EL (cell line): ENCODE measurements around the gene ZNF680.
"Not testable (repeated sequence)": the region's sequence is repeated elsewhere in the genome, so short reads cannot be mapped to it uniquely, and the experiment has no call there.

Experiments
- DNase-seq: peaks from one replicate; pipeline ENCODE4 v3.0.0-alpha.2; 2016

Gene ZNF680

DNA sequence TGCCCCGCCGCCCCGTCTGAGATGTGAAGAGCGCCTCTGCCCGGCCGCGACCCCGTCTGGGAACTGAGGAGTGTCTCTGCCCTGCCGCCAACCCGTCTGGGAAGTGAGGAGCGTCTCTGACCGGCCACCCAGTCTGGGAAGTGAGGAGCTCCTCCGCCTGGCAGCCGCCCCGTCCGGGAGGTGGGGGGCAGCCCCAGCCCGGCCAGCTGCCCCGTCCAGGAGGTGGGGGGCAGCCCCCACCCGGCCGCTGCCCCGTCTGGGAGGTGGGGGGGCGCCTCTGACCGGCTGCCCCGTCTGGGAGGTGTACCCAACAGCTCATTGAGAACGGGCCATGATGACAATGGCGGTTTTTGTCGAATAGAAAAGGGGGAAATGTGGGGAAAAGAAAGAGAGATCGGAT is 8.7 kb downstream of the ZNF680 start:
- not testable (repeated sequence) for DNase-seq

DNA sequence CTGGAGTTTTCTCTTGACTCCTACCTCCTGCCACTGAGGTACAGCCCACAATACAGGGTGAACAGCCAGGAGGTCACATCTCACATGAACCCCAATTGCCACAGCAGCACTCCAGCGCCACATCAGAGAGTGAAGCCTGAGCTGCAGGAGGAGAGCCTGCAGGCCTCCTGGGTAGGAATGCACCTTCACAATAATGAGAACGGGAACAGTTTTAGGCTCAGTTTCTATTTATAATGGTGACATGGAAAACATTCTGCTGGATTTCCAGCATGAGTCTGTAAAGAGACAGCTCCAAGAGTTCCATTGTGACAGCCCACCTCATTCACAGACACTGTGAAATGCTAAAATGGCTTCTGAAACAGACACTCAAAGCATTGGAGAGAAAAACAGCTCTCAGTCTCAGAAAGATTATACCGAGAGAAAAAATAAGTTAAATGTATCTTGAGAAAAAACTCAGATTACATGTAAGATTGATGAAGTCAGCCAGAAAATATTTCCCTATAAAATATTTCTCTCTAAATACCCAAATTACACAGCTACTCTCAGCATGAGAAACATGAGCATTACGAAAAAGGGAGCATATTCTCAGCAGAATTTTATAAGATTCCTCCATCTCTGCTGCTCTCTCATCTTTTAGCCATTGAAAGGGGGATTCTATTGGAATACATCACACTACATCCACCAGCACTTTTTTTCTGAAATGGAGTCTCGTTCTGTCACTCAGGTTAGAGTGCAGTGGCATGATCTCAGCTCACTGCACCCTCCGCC is 11.3 kb downstream of the ZNF680 start:
- DNase-seq, result no peak

DNA sequence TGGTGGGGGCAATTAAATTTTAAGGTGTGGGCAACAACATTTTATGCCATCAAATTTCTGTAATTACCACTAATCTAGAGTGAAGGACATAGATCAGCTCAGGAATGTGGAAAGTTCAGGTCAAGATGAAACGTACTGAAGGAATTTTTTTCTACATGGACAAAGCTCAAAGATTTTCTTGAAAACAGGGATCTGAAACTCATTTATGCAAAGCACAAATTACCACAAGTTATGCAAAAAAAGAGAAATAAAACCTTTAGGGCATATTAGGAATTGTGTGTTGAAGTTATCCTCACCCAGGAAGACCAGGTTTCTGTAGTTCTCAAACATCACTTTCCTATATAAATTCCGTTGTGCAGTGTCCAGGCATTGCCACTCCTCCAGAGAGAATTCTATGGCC is 18.9 kb downstream of the ZNF680 start:
- DNase-seq, result peak; percentile 10

DNA sequence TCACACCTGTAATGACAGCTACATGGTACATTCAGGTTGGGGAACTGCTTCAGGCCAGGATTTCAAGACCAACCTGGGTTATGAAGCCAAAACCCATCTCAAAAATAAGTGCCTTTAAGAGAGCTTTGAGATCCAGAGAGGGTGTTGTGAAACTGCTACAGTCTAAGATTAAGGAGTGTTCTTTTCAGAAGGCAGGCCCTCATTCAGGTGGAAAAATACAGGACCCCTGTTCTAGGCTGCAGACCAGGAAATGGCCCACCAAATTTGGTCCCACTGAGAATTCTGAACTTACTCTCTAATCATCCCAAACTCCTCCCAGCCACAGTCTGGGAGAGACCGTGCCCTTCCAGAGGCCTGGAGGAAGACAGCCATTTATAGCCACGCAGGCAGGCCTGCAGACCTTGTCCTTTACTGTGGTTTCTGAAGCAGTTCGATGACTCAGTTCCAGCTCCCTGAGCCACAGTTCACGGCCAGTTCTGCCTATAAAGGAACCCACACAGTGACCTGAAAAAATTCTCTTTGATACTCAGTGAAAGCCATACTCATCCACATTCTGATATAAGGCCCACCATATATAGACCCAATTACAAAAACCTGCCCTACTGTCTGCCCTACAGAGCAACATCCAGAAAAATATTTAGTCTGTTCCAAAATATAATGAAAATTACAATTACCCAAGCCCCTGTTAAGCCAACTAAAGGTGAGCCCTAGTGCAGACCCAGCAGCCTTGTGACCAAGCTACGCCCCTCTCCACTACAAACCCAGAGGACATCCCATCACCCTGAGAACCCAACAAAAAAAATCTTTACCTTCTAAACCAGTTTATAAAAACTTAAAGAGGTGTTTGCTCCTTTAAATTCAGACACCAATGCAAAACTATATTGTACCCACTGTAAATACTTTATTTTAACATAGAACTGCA is 21.2 kb downstream of the ZNF680 start:
- peak; percentile 83 for DNase-seq

DNA sequence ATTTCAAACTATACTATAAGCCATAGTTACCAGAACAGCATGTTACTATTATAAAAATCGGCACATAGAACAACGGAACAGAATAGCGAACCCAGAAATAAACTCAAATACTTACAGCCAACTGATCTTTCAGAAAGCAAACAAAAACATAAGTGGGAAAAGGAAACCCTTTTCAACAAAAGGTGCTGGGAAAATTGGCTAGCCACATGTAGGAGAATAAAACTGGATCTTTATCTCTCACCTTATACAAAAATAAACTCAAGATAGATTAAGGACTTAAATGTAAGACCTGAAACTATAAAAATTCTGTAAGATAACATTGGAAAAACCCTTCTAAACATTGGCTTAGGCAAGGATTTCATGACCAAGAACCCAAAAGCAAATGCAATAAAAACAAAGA is 29.1 kb downstream of the ZNF680 start:
- no peak for DNase-seq

DNA sequence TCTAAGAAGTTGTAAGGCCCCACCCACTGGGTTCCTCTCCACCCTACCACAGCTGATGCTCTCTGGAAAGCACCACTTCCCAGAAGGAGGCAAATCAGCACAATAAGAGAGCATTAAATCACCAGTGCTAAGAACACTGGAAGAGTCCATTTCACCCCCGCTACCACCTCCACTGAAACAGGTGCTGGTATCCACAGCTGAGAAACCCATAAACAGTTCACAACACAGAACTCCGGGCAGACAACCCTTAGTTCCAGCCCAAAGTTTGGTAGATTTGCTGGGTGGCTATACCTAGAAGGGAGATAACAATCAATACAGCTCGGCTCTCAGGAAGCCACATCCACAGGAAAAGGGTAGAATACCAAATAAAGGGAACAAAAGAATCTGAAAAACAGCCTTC is 34.1 kb downstream of the ZNF680 start:
- DNase-seq, result no peak

DNA sequence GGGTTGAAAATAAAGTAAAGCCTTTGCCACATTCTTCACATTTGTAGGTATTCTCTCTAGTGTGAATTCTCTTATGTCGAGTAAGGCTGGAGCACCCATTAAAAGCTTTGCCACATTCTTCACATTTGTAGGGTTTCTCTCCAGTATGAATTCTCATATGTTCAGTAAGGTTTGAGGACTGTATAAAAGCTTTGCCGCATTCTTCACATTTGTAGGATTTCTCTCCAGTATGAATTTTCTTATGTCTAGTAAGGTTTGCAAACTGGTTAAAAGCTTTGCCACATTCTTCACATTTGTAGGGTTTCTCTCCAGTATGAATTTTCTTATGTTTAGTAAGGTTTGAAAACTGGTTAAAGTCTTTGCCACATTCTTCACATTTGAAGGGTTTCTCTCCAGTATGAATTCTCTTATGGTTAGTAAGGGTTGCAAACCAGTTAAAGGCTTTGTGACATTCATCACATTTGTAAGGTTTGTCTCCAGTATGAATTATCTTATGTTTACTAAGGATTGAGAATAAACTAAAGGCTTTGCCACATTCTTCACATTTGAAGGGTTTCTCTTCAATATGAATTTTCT is 41.4 kb downstream of the ZNF680 start:
- no peak for DNase-seq

DNA sequence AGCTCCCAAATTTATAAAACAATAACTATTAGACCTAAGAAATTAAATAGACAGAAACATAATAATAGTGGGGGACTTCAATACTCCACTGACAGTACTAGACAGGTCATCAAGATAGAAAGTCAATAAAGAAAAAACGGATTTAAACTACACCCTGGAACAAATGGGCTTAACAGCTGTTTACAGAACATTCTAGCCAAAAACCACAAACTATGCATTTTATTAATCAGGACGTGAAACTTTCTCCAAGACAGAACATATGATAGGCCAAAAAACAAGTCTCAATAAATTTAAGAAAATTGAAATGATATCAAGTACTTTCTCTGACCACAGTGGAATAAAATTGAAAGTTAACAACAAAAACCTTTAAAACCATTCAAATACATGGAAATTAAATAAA is 46.4 kb downstream of the ZNF680 start:
- DNase-seq, result no peak

DNA sequence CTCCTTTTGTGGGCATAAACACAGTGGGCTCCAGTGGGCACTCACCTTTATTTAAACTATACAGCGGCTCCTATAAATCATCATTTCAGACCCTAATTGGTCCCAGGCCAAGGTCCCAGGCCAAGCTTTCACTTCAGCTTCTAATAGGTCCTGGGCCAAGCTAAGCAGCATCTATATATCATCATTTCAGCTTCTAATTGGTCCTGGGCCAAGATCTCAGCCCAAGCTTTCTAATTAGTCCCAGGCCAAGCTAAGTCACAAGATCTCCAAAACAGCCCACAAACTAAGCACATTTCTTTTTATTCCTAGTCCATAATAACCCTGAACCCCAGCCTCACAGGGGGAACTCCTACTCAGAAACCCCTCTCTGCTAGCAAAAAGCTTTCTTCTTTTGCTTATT is 47.1 kb downstream of the ZNF680 start:
- no peak for DNase-seq

DNA sequence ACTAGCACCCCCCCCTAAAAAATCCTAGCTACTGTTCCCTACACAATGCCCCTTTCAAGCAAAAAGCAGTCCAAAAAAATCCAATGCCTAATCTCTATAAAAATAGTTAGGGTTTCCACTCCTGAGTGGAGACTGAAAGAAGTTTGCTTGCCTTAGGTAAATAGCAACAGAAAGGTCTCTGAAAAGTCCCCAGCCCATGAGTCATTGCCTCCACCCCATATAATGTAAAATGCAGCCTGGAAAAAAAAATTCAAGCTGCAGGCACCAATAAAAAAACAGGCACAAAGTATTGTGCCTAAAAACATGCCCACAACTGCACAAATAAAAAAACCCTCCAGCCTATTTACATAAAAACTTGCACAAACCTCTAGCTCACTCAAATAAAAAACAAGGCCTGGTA is 47.5 kb downstream of the ZNF680 start:
- DNase-seq, result no peak

DNA sequence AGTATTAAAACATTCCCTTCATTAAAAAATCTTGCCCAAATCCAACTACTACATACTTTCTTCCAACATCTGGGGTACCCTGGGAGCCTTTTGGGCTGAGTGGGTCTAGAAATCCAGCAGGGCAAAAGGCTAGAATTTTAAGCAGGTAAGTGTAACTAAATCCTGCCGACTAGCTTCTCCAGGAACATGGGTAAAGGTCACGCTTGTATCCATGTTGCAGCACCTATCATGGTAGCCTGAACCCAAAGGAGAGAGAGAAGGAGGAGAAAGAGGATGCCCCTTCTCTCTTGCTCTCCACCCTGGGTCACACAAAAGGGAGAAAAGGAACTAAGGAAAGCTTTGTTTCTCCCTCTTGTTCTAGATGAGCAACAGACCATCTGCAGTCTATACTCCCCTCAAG is 53.3 kb downstream of the ZNF680 start:
- no peak for DNase-seq

DNA sequence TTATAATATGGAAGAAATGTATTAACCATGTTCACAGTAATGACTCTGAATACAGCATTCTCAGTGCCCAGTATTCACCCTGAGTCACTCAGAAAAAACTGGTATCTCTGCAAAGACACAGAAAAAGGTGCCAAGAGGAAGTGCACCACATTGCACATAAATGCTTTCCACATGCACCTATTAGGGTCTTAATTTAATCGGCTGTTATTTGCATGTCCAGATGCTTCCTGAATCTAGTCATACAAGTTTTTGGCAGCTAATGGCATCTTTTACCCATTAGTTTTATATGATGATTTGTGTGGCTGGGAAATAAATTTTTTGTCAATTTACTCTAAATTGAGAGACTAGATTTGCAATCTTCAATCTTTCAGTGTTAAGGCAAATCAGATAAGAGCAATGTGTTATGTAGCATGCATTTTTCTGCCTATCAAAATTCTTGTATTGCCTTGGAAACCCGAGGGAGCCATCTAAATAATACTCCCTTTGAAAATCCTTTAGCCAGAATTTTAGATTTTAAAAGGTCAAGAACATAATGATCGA is 58.2 kb downstream of the ZNF680 start:
- no peak for DNase-seq

DNA sequence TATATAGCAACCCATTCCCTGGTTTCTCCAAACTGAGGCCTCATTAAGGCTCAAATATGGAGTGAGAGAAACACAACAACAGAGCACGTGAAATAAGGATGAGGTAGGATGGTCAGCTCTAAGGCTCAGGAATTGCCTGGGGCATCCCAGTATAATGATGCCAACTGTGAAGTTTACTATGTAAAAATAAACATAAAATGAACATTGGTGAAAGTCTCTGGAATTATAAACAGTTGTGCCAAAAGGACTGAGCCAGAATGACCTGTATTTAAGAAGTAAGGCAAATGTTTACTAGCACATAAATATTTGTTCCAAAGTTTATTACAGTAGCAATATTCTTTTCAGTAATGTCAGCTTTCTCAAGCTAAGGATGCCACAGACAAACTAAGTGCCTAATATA is 64.6 kb downstream of the ZNF680 start:
- DNase-seq, result no peak

DNA sequence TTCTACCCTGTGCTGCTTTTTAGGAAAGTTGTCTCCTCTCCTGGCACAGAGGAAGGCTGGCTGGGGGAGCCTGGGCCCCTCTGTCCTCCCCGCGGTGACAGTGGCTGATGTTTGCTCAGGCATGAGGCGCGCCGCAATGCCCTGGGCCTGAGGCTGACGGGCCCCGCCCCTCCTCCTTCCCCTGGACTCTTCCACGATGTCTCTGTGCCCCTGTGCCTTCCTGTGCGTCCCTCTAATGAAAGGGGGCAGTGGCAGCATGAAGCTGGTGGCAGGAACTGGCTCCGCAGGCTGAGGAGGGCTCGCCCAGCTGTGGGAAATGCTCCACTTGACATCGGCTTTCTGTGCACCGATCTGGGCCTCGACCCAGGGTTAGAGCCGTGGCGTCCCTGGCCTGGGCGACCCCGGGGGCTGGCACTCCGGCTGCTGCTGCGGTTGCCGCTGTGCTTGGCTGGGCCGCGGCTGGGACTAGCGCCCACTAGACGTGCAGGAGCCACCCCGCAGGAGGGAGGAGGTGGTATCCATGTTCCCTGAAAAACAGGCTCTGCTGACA is 67.9 kb downstream of the ZNF680 start:
- DNase-seq, result no peak

DNA sequence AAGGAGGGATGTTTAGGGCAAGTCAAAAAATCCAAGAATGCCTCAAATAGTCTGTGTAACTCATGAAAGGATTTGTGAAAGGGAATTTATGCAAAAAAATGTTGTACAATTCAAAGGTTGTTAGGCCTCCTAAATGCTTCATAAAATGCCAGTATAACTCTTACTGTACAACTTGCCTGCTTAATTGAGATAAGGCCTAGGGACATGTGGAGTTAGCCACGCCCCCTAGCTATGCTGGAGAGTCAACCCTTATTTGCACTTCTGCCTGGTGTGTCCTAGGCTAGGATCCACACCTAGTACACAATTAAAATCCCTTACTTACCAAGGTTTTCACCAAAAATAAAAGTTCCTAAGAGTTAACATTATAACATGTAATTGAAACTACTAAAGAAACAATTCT is 77.2 kb downstream of the ZNF680 start:
- DNase-seq, result no peak
